T-helper 17 cell (primary cell): ENCODE measurements around the gene HYOU1. TPM values are rescaled to one million over a fixed set of nuclear protein-coding genes. Genes with fewer than 3 reads are reported as not detected.
"Not testable (repeated sequence)": the region's sequence is repeated elsewhere in the genome, so short reads cannot be mapped to it uniquely, and the experiment has no call there.

Experiments used
- ATAC-seq: fragments of 150-1000 bp; cut with Tn5 transposase; 2 replicates; pipeline ENCODE4 v1.10.0; 2021; ENCODE audit warnings: mild to moderate bottlenecking, moderate library complexity
- DNase-seq, 3 donors: peaks; one replicate each; pipeline versions ENCODE4 v3.0.0 to v3.0.0-alpha.2; 2020 to 2021
- H3K9me3 ChIP-seq: one replicate; pipeline ENCODE4 v1.7.0; 2013; ENCODE audit warnings: low read length, mild to moderate bottlenecking; ENCODE audit not compliant: control insufficient read depth, poor library complexity, severe bottlenecking
- H3K27ac Mint-ChIP-seq: one replicate; pipeline ENCODE4 v1.8.0; 2022; ENCODE audit warnings: mild to moderate bottlenecking, moderate library complexity, mixed read lengths
- H3K27me3 Mint-ChIP-seq: one replicate; pipeline ENCODE4 v1.8.0; 2022; ENCODE audit warnings: mixed read lengths
- H3K36me3 Mint-ChIP-seq: one replicate; pipeline ENCODE4 v1.8.0; 2022; ENCODE audit warnings: low read depth, mixed read lengths
- H3K4me1 Mint-ChIP-seq: one replicate; pipeline ENCODE4 v1.8.0; 2022; ENCODE audit warnings: mild to moderate bottlenecking, mixed read lengths
- H3K4me3 Mint-ChIP-seq: one replicate; pipeline ENCODE4 v1.8.0; 2022; ENCODE audit warnings: mild to moderate bottlenecking, moderate library complexity, mixed read lengths
- total RNA-seq, 4 donors: library from RNA in 2 of 4; stranded (reverse) in 2 of 4; gene quantifications; one replicate each; pipeline ENCODE4 v1.2.3 and lab custom pipeline; 2022 to 2026

Gene HYOU1
- total RNA-seq, 2 donors from 2014 or later, result 132 to 162 TPM

DNA sequence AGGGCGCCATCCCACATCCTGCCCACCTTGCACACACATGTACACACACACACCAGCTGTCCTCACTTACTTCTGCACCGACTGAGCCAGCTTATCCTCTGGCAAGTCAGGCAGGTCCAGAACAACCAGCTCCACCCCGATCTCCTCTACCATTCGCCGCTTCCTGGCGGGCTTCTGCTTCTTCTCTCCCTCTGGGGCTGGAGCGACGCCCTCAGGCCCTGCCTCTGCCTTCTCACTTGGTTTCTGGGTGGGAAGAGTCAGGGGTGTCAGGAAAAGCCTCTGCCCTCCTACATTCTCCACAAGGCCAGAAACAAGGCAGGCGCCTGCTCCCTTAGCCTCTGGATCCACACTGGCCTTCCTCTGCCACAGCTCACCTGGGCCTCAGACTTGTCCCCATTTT lies 8.4 kb downstream of the HYOU1 start:
- Mint-ChIP-seq H3K27ac (peak overlapping the region; percentile 86), H3K4me1 (peaks cover 18% of the 10 kb centered on the region), H3K4me3 (no peak overlapping the region), H3K36me3 (peaks cover 18% of the 10 kb centered on the region), H3K27me3 (no peaks in the 10 kb centered on the region)
- ATAC-seq, result no peak
- H3K9me3 ChIP-seq, result no peaks in the 10 kb centered on the region
- no peak for DNase-seq

DNA sequence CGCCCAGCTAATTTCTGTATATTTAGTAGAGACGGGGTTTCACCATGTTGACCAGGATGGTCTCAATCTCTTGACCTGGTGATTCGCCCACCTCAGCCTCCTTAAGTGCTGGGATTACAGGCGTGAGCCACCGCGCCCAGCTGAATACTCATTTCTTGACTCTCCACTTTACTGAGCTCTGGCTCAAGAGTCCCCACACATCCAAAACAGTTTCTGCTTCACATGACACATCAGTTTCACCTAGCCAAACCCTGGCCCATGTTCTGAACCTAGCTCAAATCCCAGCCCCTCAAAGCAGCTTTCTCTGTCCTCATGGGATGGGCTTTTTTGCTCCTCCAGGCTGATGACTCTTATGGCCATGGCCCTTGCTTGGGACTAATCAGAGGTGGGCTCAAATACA lies 9.8 kb downstream of the HYOU1 start:
- H3K36me3 Mint-ChIP-seq, result peaks cover 8% of the 10 kb centered on the region
- no peak for ATAC-seq

DNA sequence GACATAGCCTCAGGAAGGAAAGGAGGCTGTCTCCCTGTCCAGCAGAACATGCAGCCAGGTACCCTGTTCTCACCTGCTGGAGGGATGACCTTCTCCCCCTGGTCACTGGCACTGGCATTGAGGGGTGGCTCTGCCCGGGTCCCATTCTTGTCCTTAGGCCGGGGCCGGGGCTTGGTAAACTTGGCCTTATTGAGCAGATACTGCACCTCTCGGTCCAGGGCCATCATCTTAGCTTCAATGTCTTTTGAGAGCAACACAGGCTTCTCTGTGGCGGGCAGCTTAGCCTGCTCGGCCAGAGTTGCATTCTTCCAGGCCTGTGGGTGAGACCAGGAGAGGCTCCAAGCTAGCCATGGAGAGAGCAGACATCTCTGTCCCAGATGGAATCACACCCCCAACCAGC lies 10.5 kb downstream of the HYOU1 start:
- H3K36me3 Mint-ChIP-seq, result peaks cover 7% of the 10 kb centered on the region
- no peak overlapping the region for H3K4me3 Mint-ChIP-seq
- H3K27ac Mint-ChIP-seq, result peak overlapping the region; percentile 29
- no peaks in the 10 kb centered on the region for H3K9me3 ChIP-seq
- ATAC-seq (no peak), DNase-seq (no peak)
- H3K27me3 Mint-ChIP-seq, result no peaks in the 10 kb centered on the region
- peaks cover 3% of the 10 kb centered on the region for H3K4me1 Mint-ChIP-seq

More for the DNA sequence above, 9.8 kb downstream of the HYOU1 start:
- Mint-ChIP-seq H3K27ac (peak overlapping the region; percentile 59), H3K4me3 (no peak overlapping the region), H3K4me1 (peaks cover 7% of the 10 kb centered on the region), H3K27me3 (no peaks in the 10 kb centered on the region)
- no peaks in the 10 kb centered on the region for H3K9me3 ChIP-seq
- DNase-seq, result no peak

DNA sequence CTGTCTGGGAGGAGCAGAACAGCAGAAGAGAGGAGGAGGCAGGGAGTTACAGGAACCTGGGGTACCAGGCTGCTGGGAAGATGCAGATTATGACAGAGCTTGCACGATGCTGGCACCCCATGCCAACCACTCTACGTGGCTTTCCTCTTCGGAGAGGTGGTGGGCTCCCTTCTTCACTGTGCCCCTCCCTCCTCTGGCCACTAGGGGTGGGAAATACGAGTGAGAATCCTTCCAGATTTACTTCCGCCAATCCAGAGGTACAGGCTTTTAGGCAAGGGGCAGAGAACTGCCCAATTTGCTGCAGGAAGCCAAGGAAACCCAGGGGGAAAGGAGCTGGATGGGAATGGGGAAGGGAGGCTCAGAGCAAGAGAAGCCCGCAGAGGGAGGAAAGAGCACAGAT lies 12.3 kb downstream of the HYOU1 start:
- DNase-seq (no peak), ATAC-seq (peak; percentile 8)
- peaks cover 2% of the 10 kb centered on the region for H3K4me1 Mint-ChIP-seq
- no peak overlapping the region for H3K27ac Mint-ChIP-seq
- peaks cover 7% of the 10 kb centered on the region for H3K36me3 Mint-ChIP-seq
- H3K27me3 Mint-ChIP-seq, result no peaks in the 10 kb centered on the region
- H3K9me3 ChIP-seq, result no peaks in the 10 kb centered on the region
- H3K4me3 Mint-ChIP-seq, result no peak overlapping the region

DNA sequence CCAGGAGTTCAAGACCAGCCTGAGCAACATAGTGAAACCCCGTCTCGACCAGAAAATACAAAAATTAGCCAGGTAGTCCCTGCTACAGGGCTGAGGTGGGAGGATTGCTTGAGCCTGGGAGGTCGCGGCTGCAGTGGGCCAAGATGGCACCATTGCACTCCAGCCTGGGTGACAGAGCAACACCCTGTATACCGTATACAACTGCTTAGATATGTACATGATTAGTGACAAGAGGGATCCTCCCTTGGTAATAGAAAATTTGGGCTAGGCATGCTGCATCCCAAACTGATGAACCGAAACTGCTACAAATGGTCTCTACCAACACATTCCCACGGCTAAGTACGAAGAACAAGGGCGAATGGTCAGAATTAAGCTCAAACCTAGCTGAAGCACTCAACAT lies 14.1 kb downstream of the HYOU1 start:
- ATAC-seq, result no peak
- H3K9me3 ChIP-seq, result no peaks in the 10 kb centered on the region
- Mint-ChIP-seq H3K4me1 (peaks cover 3% of the 10 kb centered on the region), H3K27me3 (no peaks in the 10 kb centered on the region), H3K36me3 (peaks cover 2% of the 10 kb centered on the region), H3K4me3 (no peak overlapping the region), H3K27ac (no peak overlapping the region)
- no peak for DNase-seq

DNA sequence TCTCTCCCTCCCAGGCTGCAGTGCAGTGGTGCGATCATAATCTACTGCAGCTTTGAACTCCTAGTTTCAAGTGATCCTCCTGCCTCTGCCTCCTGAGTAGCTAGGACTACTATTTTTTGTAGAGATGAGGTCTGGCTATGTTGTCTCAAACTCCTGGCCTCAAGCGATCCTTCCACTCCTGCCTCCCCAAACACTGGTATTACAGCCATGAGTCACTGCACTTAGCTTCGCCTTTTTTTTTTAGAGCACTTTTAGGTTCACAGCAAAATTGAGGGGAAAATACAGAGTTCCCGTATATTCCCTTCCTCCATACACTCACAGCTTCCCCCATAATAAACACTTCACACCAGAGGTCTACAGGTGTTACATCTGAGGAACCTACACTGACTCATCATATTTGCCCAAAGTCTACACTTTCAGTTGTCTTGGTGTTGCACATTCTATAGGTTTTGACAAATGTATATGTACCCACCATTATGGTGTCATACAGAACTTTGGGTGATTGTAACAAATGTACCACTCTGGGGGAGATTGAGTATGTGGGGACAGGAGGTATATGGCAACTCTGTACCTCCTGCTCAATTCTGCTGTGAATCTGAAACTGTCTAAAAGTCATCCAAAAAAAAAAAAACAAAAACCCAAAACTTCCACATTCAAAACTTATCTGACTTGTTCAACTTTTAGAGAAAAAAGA lies 15.0 kb downstream of the HYOU1 start:
- no peaks in the 10 kb centered on the region for H3K9me3 ChIP-seq
- peaks cover 3% of the 10 kb centered on the region for H3K4me1 Mint-ChIP-seq
- H3K27me3 Mint-ChIP-seq, result no peaks in the 10 kb centered on the region
- DNase-seq, result no peak
- no peaks in the 10 kb centered on the region for H3K36me3 Mint-ChIP-seq
- no peak overlapping the region for H3K4me3 Mint-ChIP-seq
- no peak overlapping the region for H3K27ac Mint-ChIP-seq
- no peak for ATAC-seq

DNA sequence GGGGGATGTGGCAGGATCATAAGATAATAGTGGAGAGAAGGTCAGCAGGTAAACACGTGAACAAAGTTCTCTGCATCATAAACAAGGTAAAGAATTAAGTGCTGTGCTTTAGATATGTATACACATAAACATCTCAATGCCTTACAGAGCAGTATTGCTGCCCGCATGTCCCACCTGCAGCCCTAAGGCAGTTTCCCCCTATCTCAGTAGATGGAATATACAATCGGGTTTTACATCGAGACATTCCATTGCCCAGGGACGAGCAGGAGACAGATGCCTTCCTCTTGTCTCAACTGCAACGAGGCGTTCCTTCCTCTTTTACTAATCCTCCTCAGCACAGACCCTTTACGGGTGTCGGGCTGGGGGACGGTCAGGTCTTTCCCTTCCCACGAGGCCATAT lies 17.5 kb downstream of the HYOU1 start:
- not testable (repeated sequence) for H3K4me3 Mint-ChIP-seq, ATAC-seq, H3K27me3 Mint-ChIP-seq, DNase-seq, H3K4me1 Mint-ChIP-seq, H3K36me3 Mint-ChIP-seq, H3K9me3 ChIP-seq, H3K27ac Mint-ChIP-seq

DNA sequence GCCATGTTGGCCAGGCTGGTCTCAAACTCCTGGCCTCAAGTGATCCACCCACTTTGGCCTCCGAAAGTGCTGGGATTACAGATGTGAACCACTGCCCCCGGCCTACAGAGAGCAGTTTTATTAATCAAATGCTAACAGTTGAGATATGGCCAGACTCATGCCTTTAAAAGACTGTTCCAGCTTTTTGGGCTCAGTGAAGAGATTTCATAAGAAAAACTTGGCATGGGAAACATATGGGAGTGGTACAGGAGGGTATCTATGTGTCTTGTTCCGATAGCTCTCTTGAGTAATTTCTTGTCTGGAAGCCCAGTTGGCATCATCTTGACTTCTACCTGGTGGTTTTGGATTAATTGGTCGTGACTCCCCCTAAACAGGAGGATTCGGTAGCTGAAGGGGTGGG lies 18.1 kb downstream of the HYOU1 start:
- no peaks in the 10 kb centered on the region for H3K9me3 ChIP-seq
- no peaks in the 10 kb centered on the region for H3K36me3 Mint-ChIP-seq
- ATAC-seq (no peak), DNase-seq (no peak)
- no peak overlapping the region for H3K4me3 Mint-ChIP-seq
- H3K27ac Mint-ChIP-seq, result no peak overlapping the region
- peaks cover 3% of the 10 kb centered on the region for H3K4me1 Mint-ChIP-seq
- H3K27me3 Mint-ChIP-seq, result no peaks in the 10 kb centered on the region

DNA sequence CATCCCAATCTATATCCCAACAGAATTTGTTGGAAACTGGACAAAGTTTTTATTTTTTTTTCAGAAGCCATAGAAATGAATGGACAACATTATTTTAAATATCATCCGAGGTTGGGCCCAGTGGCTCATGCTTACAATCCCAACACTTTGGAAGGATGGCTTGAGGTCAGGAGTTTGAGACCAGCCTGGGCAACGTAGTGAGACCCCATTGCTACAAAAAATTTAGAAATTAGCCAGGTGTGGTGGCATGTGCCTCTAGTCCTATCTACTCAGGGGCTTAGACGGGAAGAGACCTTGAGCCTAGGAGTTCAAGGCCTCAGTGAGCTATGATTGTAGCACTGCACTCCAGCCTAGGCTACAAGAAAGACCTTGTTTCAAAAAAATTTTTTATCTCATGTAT lies 22.2 kb downstream of the HYOU1 start:
- DNase-seq (no peak), ATAC-seq (no peak)
- Mint-ChIP-seq H3K4me3 (no peak overlapping the region), H3K27me3 (no peaks in the 10 kb centered on the region), H3K27ac (no peak overlapping the region), H3K36me3 (no peaks in the 10 kb centered on the region), H3K4me1 (peaks cover 5% of the 10 kb centered on the region)
- no peaks in the 10 kb centered on the region for H3K9me3 ChIP-seq

DNA sequence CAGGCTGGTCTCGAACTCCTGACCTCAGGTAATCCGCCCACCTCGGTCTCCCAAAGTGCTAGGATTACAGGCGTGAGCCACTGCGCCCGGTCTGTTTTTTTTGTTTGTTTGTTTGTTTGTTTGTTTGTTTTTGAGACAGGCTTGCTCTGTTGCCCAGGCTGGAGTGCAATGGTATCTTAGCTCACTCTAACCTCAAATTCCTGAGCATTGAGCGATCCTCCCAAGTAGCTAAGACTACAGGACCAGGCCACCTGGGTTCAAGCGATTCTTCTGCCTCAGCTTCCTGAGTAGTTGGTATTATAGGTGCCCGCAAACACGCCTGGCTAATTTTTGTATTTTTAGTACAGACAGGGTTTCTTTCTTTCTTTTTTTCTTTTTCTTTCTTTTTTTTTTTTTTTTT lies 23.6 kb downstream of the HYOU1 start:
- peaks cover 15% of the 10 kb centered on the region for H3K4me1 Mint-ChIP-seq
- not testable (repeated sequence) for H3K4me3 Mint-ChIP-seq, H3K27ac Mint-ChIP-seq, ATAC-seq, H3K36me3 Mint-ChIP-seq, H3K9me3 ChIP-seq, H3K27me3 Mint-ChIP-seq, DNase-seq

DNA sequence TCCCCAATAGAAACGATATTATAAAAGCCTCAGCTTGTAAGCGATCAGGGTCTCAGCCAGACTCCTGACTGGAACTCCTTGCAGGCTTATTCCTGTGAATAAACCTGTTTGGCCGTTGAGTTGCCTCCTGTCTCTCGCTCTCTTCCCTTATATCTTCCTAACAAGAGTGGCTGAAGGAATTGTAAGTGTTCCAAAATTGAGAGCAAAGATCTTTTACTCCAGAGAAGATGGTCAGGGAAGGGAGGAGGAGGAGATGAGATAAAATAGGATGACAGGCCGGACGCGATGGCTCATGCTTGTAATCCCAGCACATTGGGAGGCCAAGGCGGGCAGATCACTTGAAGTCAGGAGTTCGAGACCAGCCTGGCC lies 25.1 kb downstream of the HYOU1 start:
- Mint-ChIP-seq H3K27ac (no peak overlapping the region), H3K36me3 (no peaks in the 10 kb centered on the region), H3K27me3 (no peaks in the 10 kb centered on the region), H3K4me1 (peaks cover 21% of the 10 kb centered on the region), H3K4me3 (no peak overlapping the region)
- no peak for ATAC-seq
- no peak for DNase-seq
- no peaks in the 10 kb centered on the region for H3K9me3 ChIP-seq

DNA sequence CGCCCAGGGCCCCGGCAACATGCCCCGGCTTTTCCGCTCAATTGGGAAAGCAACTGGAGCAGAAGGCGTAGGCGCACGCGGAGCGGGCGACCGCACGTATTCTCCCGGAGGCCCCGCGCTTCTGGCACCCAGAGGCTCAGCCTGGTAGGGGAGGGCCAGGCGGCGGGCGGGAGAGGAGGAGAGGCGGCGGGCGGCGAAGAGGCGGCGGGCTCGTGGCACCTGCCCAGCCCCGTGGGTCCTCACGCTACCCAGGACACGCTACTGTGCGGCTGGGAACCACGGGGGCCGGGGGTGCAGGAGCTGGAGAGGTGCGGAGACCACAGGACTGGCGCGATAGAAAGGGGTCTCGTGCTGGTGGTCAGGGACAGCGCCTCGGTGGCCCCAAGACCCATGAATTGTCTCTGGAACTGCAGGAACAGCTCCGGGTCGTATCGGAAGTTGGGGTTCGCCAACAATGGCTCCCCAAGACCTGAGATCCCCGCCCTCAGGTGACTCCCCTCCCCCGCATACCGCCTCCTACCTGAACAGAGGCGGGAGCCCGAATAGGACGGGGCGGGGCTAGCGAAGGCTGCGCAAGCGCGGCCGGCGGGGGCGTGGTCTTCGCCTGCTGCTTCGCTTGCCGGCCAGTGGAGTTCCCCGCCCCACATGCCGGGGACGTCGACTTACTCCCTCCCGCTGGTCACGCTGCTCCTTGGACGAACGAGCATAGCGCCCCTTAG lies 26.5 kb downstream of the HYOU1 start, which contains the start of gene SLC37A4:
SLC37A4 (minus strand) TSS at position 549 of the 719 bp plus-strand sequence.
- peaks cover under 1% of the 10 kb centered on the region for H3K36me3 Mint-ChIP-seq
- no peaks in the 10 kb centered on the region for H3K27me3 Mint-ChIP-seq
- peaks cover 23% of the 10 kb centered on the region for H3K4me1 Mint-ChIP-seq
- H3K4me3 Mint-ChIP-seq, result peak within 1 kb of the TSS; percentile 89
- DNase-seq, result peak; percentile 99 to 100 (median 99)
- ATAC-seq, result peak; percentile 91
- no peaks in the 10 kb centered on the region for H3K9me3 ChIP-seq
- peak within 1 kb of the TSS; percentile 87 for H3K27ac Mint-ChIP-seq

DNA sequence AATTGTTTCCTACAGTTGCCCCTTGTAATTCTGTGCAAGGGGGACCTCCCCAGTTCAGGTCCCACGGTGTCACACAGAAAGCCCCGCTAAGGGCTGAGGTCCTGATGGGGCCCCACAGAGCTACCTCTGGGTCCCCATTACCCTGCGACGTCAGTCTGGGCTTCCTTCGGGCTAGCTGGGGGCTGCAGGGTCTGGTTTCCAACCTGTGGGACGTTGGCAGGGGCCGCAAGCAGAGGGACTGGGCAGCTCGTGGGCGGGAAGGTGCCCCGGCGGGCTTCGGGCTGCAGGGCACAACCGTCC lies 27.0 kb downstream of the HYOU1 start:
- no peaks in the 10 kb centered on the region for H3K9me3 ChIP-seq
- no peaks in the 10 kb centered on the region for H3K27me3 Mint-ChIP-seq
- H3K36me3 Mint-ChIP-seq, result peaks cover 5% of the 10 kb centered on the region
- no peak for ATAC-seq
- peak overlapping the region; percentile 87 for H3K27ac Mint-ChIP-seq
- H3K4me1 Mint-ChIP-seq, result peaks cover 28% of the 10 kb centered on the region
- no peak for DNase-seq
- H3K4me3 Mint-ChIP-seq, result peak overlapping the region; percentile 89
